IMR-90 (cell line): Measurements from ENCODE around the gene OGFOD1. TPM values are rescaled to one million over a fixed set of nuclear protein-coding genes. Genes with fewer than 3 reads are reported as not detected.

Source experiments
- ATAC-seq: fragments of 200-7000 bp; cut with Tn5 transposase; 2 replicates; pipeline ENCODE4 v1.9.1; 2020; ENCODE audit warnings: low read depth, mild to moderate bottlenecking, moderate library complexity
- BruUV-seq: library from RNA; stranded (reverse); fragments of 400-500 nt; replicated peaks from 2 replicates; lab custom pipeline; 2021; lab: Mats Ljungman, UMichigan
- CTCF ChIA-PET: fragments of 300-600 bp; formaldehyde crosslinking; extraction: SDS; loops from one replicate; lab custom pipeline; 2021; ENCODE audit warnings: antibody characterized with exemption; lab: Yijun Ruan, JAX
- POLR2A ChIA-PET: fragments of 300-600 bp; sonication (Branson Sonifier 250); formaldehyde crosslinking; loops from one replicate; lab custom pipeline; 2022; ENCODE audit warnings: antibody characterized with exemption; ENCODE audit not compliant: unreplicated experiment; lab: Charles Lee
- DNase-seq: peaks from one replicate; pipeline ENCODE4 v3.0.0; 2013
- H2AFZ ChIP-seq: replicated peaks from 2 replicates; pipeline ENCODE3; 2013; ENCODE audit warnings: low read length, mild to moderate bottlenecking; ENCODE audit not compliant: poor library complexity
- H2AK5ac ChIP-seq: 2 replicates; pipeline ENCODE4 v1.6.1; 2013; ENCODE audit warnings: low read depth, low read length, inconsistent platforms
- H2AK9ac ChIP-seq: replicated peaks from 2 replicates; pipeline ENCODE3; 2013; ENCODE audit warnings: mild to moderate bottlenecking, low read depth, low read length, moderate library complexity; ENCODE audit not compliant: poor library complexity
- H2BK120ac ChIP-seq: 2 replicates; pipeline ENCODE4 v1.6.1; 2013; ENCODE audit warnings: low read depth, low read length, inconsistent platforms
- H2BK15ac ChIP-seq: 3 replicates; pipeline ENCODE4 v1.6.1; 2013; ENCODE audit warnings: low read depth, low read length, inconsistent platforms
- H2BK20ac ChIP-seq: 2 replicates; pipeline ENCODE4 v1.6.1; 2013; ENCODE audit warnings: low read depth, mild to moderate bottlenecking, inconsistent platforms, low read length, moderate library complexity
- H2BK5ac ChIP-seq: 2 replicates; pipeline ENCODE4 v1.6.1; 2013; ENCODE audit warnings: mild to moderate bottlenecking, low read depth, low read length, inconsistent platforms; ENCODE audit not compliant: poor library complexity, severe bottlenecking
- H3K14ac ChIP-seq: replicated peaks from 2 replicates; pipeline ENCODE4 v1.6.1; 2013; ENCODE audit warnings: low read depth, low read length, inconsistent platforms
- H3K18ac ChIP-seq: 2 replicates; pipeline ENCODE4 v1.6.1; 2013; ENCODE audit warnings: low read depth, low read length, control low read depth
- H3K23ac ChIP-seq: 2 replicates; pipeline ENCODE4 v1.6.1; 2013; ENCODE audit warnings: low read depth, low read length, inconsistent platforms
- H3K27ac ChIP-seq: 2 replicates; pipeline ENCODE4 v1.5.1; 2013; ENCODE audit warnings: mild to moderate bottlenecking, control low read depth, low read length; ENCODE audit not compliant: insufficient read depth
- H3K27me3 ChIP-seq: 2 replicates; pipeline ENCODE4 v1.6.1; 2013; ENCODE audit warnings: low read length; ENCODE audit not compliant: control insufficient read depth, insufficient read depth
- H3K36me3 ChIP-seq: 2 replicates; pipeline ENCODE4 v1.6.1; 2013; ENCODE audit warnings: low read length, mixed read lengths; ENCODE audit not compliant: control insufficient read depth, insufficient read depth
- H3K4ac ChIP-seq: 2 replicates; pipeline ENCODE4 v1.6.1; 2013; ENCODE audit warnings: low read depth, low read length, inconsistent platforms
- H3K4me1 ChIP-seq: 2 replicates; pipeline ENCODE4 v1.6.1; 2013; ENCODE audit warnings: low read length, mixed read lengths; ENCODE audit not compliant: control insufficient read depth, insufficient read depth
- H3K4me2 ChIP-seq: 2 replicates; pipeline ENCODE4 v1.6.1; 2013; ENCODE audit warnings: low read depth, mild to moderate bottlenecking, control low read depth, low read length, moderate library complexity
- H3K4me3 ChIP-seq: 2 replicates; pipeline ENCODE4 v1.5.1; 2013; ENCODE audit warnings: low read depth, mild to moderate bottlenecking, control low read depth, low read length, moderate library complexity; ENCODE audit not compliant: insufficient read depth
- H3K56ac ChIP-seq: 2 replicates; pipeline ENCODE4 v1.6.1; 2013; ENCODE audit warnings: low read length, inconsistent platforms; ENCODE audit not compliant: insufficient read depth; ENCODE audit errors: extremely low read depth
- H3K79me1 ChIP-seq, 2 experiments: 2 replicates each; pipeline ENCODE4 v1.6.1; 2013; ENCODE audit warnings: low read length in 2 of 2, inconsistent platforms in 1 of 2, low read depth in 1 of 2
- H3K9ac ChIP-seq: 2 replicates; pipeline ENCODE4 v1.6.1; 2013; ENCODE audit warnings: low read depth, low read length, control low read depth
- H3K9me1 ChIP-seq: 2 replicates; pipeline ENCODE4 v1.6.1; 2013; ENCODE audit warnings: low read length, inconsistent platforms; ENCODE audit not compliant: insufficient read depth
- H3K9me3 ChIP-seq: 2 replicates; pipeline ENCODE4 v1.6.1; 2013; ENCODE audit warnings: low read length; ENCODE audit not compliant: control insufficient read depth, insufficient read depth
- H4K20me1 ChIP-seq: 2 replicates; pipeline ENCODE4 v1.6.1; 2013; ENCODE audit warnings: low read length, inconsistent platforms; ENCODE audit not compliant: insufficient read depth
- H4K5ac ChIP-seq: 2 replicates; pipeline ENCODE4 v1.6.1; 2013; ENCODE audit warnings: mild to moderate bottlenecking, low read depth, low read length, control low read depth
- H4K8ac ChIP-seq, 2 experiments: 2 replicates each; pipeline ENCODE4 v1.6.1; 2013; ENCODE audit warnings: low read depth in 2 of 2, low read length in 2 of 2, control low read depth in 1 of 2, inconsistent platforms in 1 of 2
- H4K91ac ChIP-seq: 2 replicates; pipeline ENCODE4 v1.6.1; 2013; ENCODE audit warnings: low read depth, low read length, inconsistent platforms; ENCODE audit not compliant: insufficient read depth
- BHLHE40 ChIP-seq: fragments of 150-350 bp; IDR thresholded peaks from 2 replicates; pipeline ENCODE4 v1.6.1; 2016; ENCODE audit warnings: mild to moderate bottlenecking, low read depth, low read length
- CEBPB ChIP-seq: IDR thresholded peaks from 2 replicates; pipeline ENCODE4 v1.6.1; 2012; ENCODE audit warnings: low read depth, low read length, improper control_type of control experiment
- CHD1 ChIP-seq: IDR thresholded peaks from 2 replicates; pipeline ENCODE4 v1.6.1; 2012; ENCODE audit warnings: low read depth, low read length, improper control_type of control experiment
- FOS ChIP-seq: fragments of 150-350 bp; IDR thresholded peaks from 2 replicates; pipeline ENCODE4 v1.6.1; 2016; ENCODE audit warnings: low read depth, low read length
- MAFK ChIP-seq: IDR thresholded peaks from 2 replicates; pipeline ENCODE4 v1.6.1; 2012; ENCODE audit warnings: low read depth, low read length, improper control_type of control experiment
- MAZ ChIP-seq: IDR thresholded peaks from 2 replicates; pipeline ENCODE4 v1.6.1; 2012; ENCODE audit warnings: low read depth, mild to moderate bottlenecking, low read length, improper control_type of control experiment, moderate library complexity, borderline replicate concordance
- MXI1 ChIP-seq: IDR thresholded peaks from 2 replicates; pipeline ENCODE4 v1.6.1; 2012; ENCODE audit warnings: low read depth, mild to moderate bottlenecking, low read length, moderate library complexity, borderline replicate concordance
- NFE2L2 ChIP-seq: fragments of 150-350 bp; IDR thresholded peaks from 2 replicates; pipeline ENCODE4 v1.6.1; 2016; ENCODE audit warnings: low read depth, mild to moderate bottlenecking, low read length
- POLR2A ChIP-seq: IDR thresholded peaks from 2 replicates; pipeline ENCODE4 v1.6.1; 2012; ENCODE audit warnings: mild to moderate bottlenecking, low read depth, low read length
- RAD21 ChIP-seq: IDR thresholded peaks from 2 replicates; pipeline ENCODE4 v1.6.1; 2012; ENCODE audit warnings: low read length, improper control_type of control experiment
- RCOR1 ChIP-seq: IDR thresholded peaks from 2 replicates; pipeline ENCODE4 v1.6.1; 2012; ENCODE audit warnings: mild to moderate bottlenecking, low read length, improper control_type of control experiment; ENCODE audit not compliant: insufficient replicate concordance
- RFX5 ChIP-seq: IDR thresholded peaks from 2 replicates; pipeline ENCODE4 v1.8.0; 2012; ENCODE audit warnings: low read depth, mild to moderate bottlenecking, low read length, moderate library complexity
- SMC3 ChIP-seq: fragments of 150-350 bp; IDR thresholded peaks from 2 replicates; pipeline ENCODE4 v1.6.1; 2016; ENCODE audit warnings: low read depth, mild to moderate bottlenecking, antibody characterized with exemption, low read length, moderate library complexity
- WGBS, 2 experiments: methylation state at CpG; one replicate each; pipeline versions ENCODE4 v1.1.5 to v1.1.7; 2013; ENCODE audit warnings: missing lambda C conversion rate in 2 of 2; ENCODE audit not compliant: insufficient read length in 1 of 2; ENCODE audit errors: extremely low coverage in 2 of 2; 5-methylcytosine and 5-hydroxymethylcytosine counted together
- dilution Hi-C: fragments of 300-500 bp; cut with HindIII; formaldehyde crosslinking; loops from one replicate; pipeline ENCODE4 v1.14.3; 2018; ENCODE audit warnings: low sequenced_read_pairs; ENCODE audit not compliant: unreplicated experiment
- in situ Hi-C: fragments of 300-500 bp; cut with MboI; formaldehyde crosslinking; loops from 3 replicates; pipeline ENCODE4 v1.14.3; 2019; ENCODE audit warnings: low sequenced_read_pairs, inconsistent platforms, mixed read lengths
- intact Hi-C: fragments of 100-400 bp; cut with micrococcal nuclease; formaldehyde crosslinking; loops from 2 replicates; pipeline ENCODE4 v1.10.0; 2022
- polyA plus RNA-seq, 3 experiments: library from polyadenylated mRNA; depleted of rRNA; stranded (reverse); fragments of >200 nt; gene quantifications; 2 replicates each; pipeline ENCODE4 v1.2.3, GENCODE V29; 2012; ENCODE audit warnings: low replicate concordance in 1 of 3
- total RNA-seq: library from RNA; depleted of rRNA; stranded (reverse); fragments of >200 nt; gene quantifications from 2 replicates; pipeline ENCODE4 v1.2.3, GENCODE V29; 2012
- TF ChIP-seq, protein P1 (sequence below): fragments of 150-350 bp; IDR thresholded peaks from 2 replicates; pipeline ENCODE4 v1.6.1; 2017; ENCODE audit warnings: mild to moderate bottlenecking, antibody characterized with exemption, low read length, low read depth
- TF ChIP-seq, protein P2 (sequence below): fragments of 150-350 bp; IDR thresholded peaks from 2 replicates; pipeline ENCODE4 v1.6.1; 2016; ENCODE audit warnings: low read depth, mild to moderate bottlenecking, low read length, moderate library complexity, borderline replicate concordance
- TF ChIP-seq, protein P3 (sequence below): conservative IDR thresholded peaks from 2 replicates; pipeline ENCODE4 v1.5.1; 2012; ENCODE audit warnings: mild to moderate bottlenecking, low read depth, low read length, improper control_type of control experiment

The OGFOD1 gene
- total and polyA plus RNA-seq, 2 of the 4 experiments (the other 2 are of a cell fraction): 43.5 to 103 TPM

DNA sequence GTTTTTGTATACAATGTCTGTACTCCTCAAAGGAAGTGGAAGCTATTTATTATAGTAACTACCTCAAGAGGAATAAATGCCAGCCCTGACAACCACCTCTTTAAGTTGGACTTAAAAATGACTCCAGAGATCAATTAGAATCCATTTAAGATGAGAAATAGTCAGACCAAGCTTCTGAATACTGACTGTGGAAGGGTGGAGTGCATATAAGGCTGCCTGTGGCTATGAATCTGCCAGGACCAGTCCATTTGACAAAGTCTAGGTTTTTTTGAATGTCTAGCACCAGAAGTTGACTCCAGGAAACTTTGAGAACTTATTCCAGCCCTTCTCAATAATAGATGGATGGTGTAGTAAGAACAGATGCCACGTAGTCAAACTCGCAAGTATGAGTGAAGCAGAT, 15.0 kb downstream of the OGFOD1 start:
- H2BK15ac ChIP-seq: no peak overlapping the region
- TF ChIP-seq FOS (no peak), MAFK (no peak), RAD21 (no peak), RCOR1 (no peak), RFX5 (no peak), MAZ (no peak), SMC3 (no peak), POLR2A (no peak), CHD1 (no peak), MXI1 (no peak), CEBPB (no peak), NFE2L2 (no peak), BHLHE40 (no peak)
- TF ChIP-seq, protein P1, sequence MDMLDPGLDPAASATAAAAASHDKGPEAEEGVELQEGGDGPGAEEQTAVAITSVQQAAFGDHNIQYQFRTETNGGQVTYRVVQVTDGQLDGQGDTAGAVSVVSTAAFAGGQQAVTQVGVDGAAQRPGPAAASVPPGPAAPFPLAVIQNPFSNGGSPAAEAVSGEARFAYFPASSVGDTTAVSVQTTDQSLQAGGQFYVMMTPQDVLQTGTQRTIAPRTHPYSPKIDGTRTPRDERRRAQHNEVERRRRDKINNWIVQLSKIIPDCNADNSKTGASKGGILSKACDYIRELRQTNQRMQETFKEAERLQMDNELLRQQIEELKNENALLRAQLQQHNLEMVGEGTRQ: no peak
- TF ChIP-seq, protein P2, sequence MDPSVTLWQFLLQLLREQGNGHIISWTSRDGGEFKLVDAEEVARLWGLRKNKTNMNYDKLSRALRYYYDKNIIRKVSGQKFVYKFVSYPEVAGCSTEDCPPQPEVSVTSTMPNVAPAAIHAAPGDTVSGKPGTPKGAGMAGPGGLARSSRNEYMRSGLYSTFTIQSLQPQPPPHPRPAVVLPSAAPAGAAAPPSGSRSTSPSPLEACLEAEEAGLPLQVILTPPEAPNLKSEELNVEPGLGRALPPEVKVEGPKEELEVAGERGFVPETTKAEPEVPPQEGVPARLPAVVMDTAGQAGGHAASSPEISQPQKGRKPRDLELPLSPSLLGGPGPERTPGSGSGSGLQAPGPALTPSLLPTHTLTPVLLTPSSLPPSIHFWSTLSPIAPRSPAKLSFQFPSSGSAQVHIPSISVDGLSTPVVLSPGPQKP: no peak
- TF ChIP-seq, protein P3, sequence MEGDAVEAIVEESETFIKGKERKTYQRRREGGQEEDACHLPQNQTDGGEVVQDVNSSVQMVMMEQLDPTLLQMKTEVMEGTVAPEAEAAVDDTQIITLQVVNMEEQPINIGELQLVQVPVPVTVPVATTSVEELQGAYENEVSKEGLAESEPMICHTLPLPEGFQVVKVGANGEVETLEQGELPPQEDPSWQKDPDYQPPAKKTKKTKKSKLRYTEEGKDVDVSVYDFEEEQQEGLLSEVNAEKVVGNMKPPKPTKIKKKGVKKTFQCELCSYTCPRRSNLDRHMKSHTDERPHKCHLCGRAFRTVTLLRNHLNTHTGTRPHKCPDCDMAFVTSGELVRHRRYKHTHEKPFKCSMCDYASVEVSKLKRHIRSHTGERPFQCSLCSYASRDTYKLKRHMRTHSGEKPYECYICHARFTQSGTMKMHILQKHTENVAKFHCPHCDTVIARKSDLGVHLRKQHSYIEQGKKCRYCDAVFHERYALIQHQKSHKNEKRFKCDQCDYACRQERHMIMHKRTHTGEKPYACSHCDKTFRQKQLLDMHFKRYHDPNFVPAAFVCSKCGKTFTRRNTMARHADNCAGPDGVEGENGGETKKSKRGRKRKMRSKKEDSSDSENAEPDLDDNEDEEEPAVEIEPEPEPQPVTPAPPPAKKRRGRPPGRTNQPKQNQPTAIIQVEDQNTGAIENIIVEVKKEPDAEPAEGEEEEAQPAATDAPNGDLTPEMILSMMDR: no peak
- no peaks in the 10 kb centered on the region for H3K4me1 ChIP-seq
- H3K27me3 ChIP-seq: no peaks in the 10 kb centered on the region
- no peak overlapping the region for H3K4me2 ChIP-seq
- H2AK5ac ChIP-seq: no peak overlapping the region
- in situ Hi-C loops (no loop called here), dilution Hi-C loops (no loop called here), intact Hi-C loops (no loop called here)
- peaks cover 3 to 8% of the 10 kb centered on the region in 2 experiments; a peak in 3 of 4 replicates for H3K79me1 ChIP-seq
- BruUV-seq: no TSS peak
- H3K9me1 ChIP-seq: peaks cover 3% of the 10 kb centered on the region; the same call in 1 of the 2 replicates
- H3K4me3 ChIP-seq: no peak overlapping the region
- H2BK5ac ChIP-seq: no peak overlapping the region
- H3K27ac ChIP-seq: no peak overlapping the region
- no peak overlapping the region for H4K5ac ChIP-seq
- DNase-seq (no peak), ATAC-seq (no peak)
- no peak overlapping the region for H3K18ac ChIP-seq
- H3K9me3 ChIP-seq: no peaks in the 10 kb centered on the region
- no peak overlapping the region for H3K56ac ChIP-seq
- no peak overlapping the region for H4K91ac ChIP-seq
- H3K36me3 ChIP-seq: peaks cover 36% of the 10 kb centered on the region
- H2AFZ ChIP-seq: no peak overlapping the region
- H3K14ac ChIP-seq: no peak overlapping the region
- no peak overlapping the region for H3K23ac ChIP-seq
- 100% methylated on average over 1 of the region's 2 CpGs; no CpG with 5 or more reads in 1 of the 2 experiments for WGBS, 2 experiments
- H3K4ac ChIP-seq: no peak overlapping the region
- H2BK20ac ChIP-seq: no peak overlapping the region
- POLR2A ChIA-PET: no interaction called here
- H4K8ac ChIP-seq: no peak overlapping the region
- no peak overlapping the region for H2AK9ac ChIP-seq
- no peaks in the 10 kb centered on the region for H4K20me1 ChIP-seq
- H3K9ac ChIP-seq: no peak overlapping the region
- H2BK120ac ChIP-seq: no peak overlapping the region
- CTCF ChIA-PET: no interaction called here
